ENCODE results near the gene SLC6A20.

Gene SLC6A20

GRCh38 chr3:45841420-45841756 is 45.1 kb upstream of the SLC6A20 start:
- Histone ChIP-seq H3K27ac (ENCODE audit: poor library complexity, severe bottlenecking) (no peak overlapping the region), H3K27me3 (ENCODE audit: insufficient read depth, poor library complexity, severe bottlenecking) (peaks cover 8% of the 10 kb centered on the region), H3K4me1 (ENCODE audit: insufficient read depth, poor library complexity, severe bottlenecking) (no peaks in the 10 kb centered on the region), H3K4me3 (ENCODE audit: severe bottlenecking) (peak overlapping the region; percentile 88), H3K36me3 (ENCODE audit: low read depth) (peaks cover 7% of the 10 kb centered on the region; the same call in 1 of the 2 replicates), H3K9me3 (ENCODE audit: severe bottlenecking) (no peaks in the 10 kb centered on the region)
- ATAC-seq (ENCODE audit: low read depth): peak; percentile 51
- DNase-seq (ENCODE audit: low spot score): no peak
- no peak for TF ChIP-seq CTCF (IDR thresholded peaks at IDR 0.05; ENCODE audit: poor library complexity, severe bottlenecking)

- H3K27ac ChIP-seq (ENCODE audit: poor library complexity, severe bottlenecking): no peak overlapping the region
- H3K36me3 ChIP-seq (ENCODE audit: low read depth): peaks cover 28% of the 10 kb centered on the region
- no peak for DNase-seq (ENCODE audit: low spot score)
- no peak for TF ChIP-seq CTCF (IDR thresholded peaks at IDR 0.05; ENCODE audit: poor library complexity, severe bottlenecking)
- no peaks in the 10 kb centered on the region for H3K27me3 ChIP-seq (ENCODE audit: insufficient read depth, poor library complexity, severe bottlenecking)
- no peak for ATAC-seq (ENCODE audit: low read depth)
- no peaks in the 10 kb centered on the region for H3K9me3 ChIP-seq (ENCODE audit: severe bottlenecking)
- H3K4me1 ChIP-seq (ENCODE audit: insufficient read depth, poor library complexity, severe bottlenecking): no peaks in the 10 kb centered on the region
- no peak overlapping the region for H3K4me3 ChIP-seq (ENCODE audit: severe bottlenecking)
Measured at GRCh38 chr3:45838466-45838865, 42.1 kb upstream of the SLC6A20 start.

- DNase-seq (ENCODE audit: low spot score): no peak
- H3K4me1 ChIP-seq (ENCODE audit: insufficient read depth, poor library complexity, severe bottlenecking): no peaks in the 10 kb centered on the region
Measured at GRCh38 chr3:45832699-45833098, 36.4 kb upstream of the SLC6A20 start.

GRCh38 chr3:45830121-45830520 is 33.8 kb upstream of the SLC6A20 start:
- H3K4me3 ChIP-seq (ENCODE audit: severe bottlenecking): no peak overlapping the region
- no peak for ATAC-seq (ENCODE audit: low read depth)
- H3K27ac ChIP-seq (ENCODE audit: poor library complexity, severe bottlenecking): no peak overlapping the region
- no peak for DNase-seq (ENCODE audit: low spot score)
- peaks cover 81% of the 10 kb centered on the region for H3K36me3 ChIP-seq (ENCODE audit: low read depth)
- no peaks in the 10 kb centered on the region for H3K4me1 ChIP-seq (ENCODE audit: insufficient read depth, poor library complexity, severe bottlenecking)
- no peak for TF ChIP-seq CTCF (IDR thresholded peaks at IDR 0.05; ENCODE audit: poor library complexity, severe bottlenecking)
- no peaks in the 10 kb centered on the region for H3K27me3 ChIP-seq (ENCODE audit: insufficient read depth, poor library complexity, severe bottlenecking)
- H3K9me3 ChIP-seq (ENCODE audit: severe bottlenecking): peaks cover 2% of the 10 kb centered on the region

More at GRCh38 chr3:45832699-45833098, 36.4 kb upstream of the SLC6A20 start:
- Histone ChIP-seq H3K36me3 (ENCODE audit: low read depth) (peaks cover 70% of the 10 kb centered on the region), H3K9me3 (ENCODE audit: severe bottlenecking) (peaks cover 2% of the 10 kb centered on the region), H3K27me3 (ENCODE audit: insufficient read depth, poor library complexity, severe bottlenecking) (no peaks in the 10 kb centered on the region), H3K27ac (ENCODE audit: poor library complexity, severe bottlenecking) (no peak overlapping the region), H3K4me3 (ENCODE audit: severe bottlenecking) (no peak overlapping the region)
- peak; percentile 65 for TF ChIP-seq CTCF (IDR thresholded peaks at IDR 0.05; ENCODE audit: poor library complexity, severe bottlenecking)
- ATAC-seq (ENCODE audit: low read depth): no peak

GRCh38 chr3:45826908-45827307 is 30.6 kb upstream of the SLC6A20 start:
- no peaks in the 10 kb centered on the region for H3K27me3 ChIP-seq (ENCODE audit: insufficient read depth, poor library complexity, severe bottlenecking)
- no peak overlapping the region for H3K4me3 ChIP-seq (ENCODE audit: severe bottlenecking)
- no peak for ATAC-seq (ENCODE audit: low read depth)
- H3K9me3 ChIP-seq (ENCODE audit: severe bottlenecking): peaks cover 2% of the 10 kb centered on the region
- H3K27ac ChIP-seq (ENCODE audit: poor library complexity, severe bottlenecking): no peak overlapping the region
- no peaks in the 10 kb centered on the region for H3K4me1 ChIP-seq (ENCODE audit: insufficient read depth, poor library complexity, severe bottlenecking)
- TF ChIP-seq CTCF (IDR thresholded peaks at IDR 0.05; ENCODE audit: poor library complexity, severe bottlenecking): no peak
- DNase-seq (ENCODE audit: low spot score): no peak
- H3K36me3 ChIP-seq (ENCODE audit: low read depth): peaks cover 65% of the 10 kb centered on the region

Data from RWPE2 (cell line).